ENCODE results near the gene APEX2. TPM values are rescaled to one million over a fixed set of nuclear protein-coding genes. Genes with fewer than 3 reads are reported as not detected.
A peak's percentile ranks its signal among the peaks of the same experiment; 100 is the strongest.

The APEX2 gene
- total and polyA plus RNA-seq, 2 experiments from 2014 or later = 10.0 to 20.1 TPM

DNA sequence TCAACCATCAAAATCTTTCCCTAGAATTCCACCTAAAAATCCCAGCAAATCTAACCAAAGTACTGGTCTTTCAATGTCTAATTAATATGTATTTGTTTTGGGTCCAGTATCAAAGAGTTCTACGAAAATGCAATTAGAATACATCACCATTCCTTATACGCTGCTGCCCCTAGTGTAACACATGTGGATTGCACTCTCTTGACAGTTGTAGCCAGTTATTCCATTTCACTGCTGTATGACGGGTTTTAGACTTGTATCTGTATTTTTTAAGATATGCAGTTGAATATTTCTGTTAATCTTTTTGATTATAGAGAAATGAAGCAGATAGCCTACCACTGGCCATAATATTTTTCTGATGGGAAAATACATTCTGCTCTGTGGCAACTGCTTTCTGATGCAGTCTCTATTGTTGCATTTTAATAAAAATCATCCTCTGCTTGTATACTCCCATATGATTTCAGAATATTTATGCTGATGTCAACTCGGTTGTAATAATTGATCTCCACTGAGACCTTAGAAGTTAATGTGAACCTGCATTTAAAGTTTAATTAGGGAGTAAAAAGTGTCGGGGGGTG, 57.6 kb downstream of the APEX2 start:
- no peaks in the 10 kb centered on the region for H3K4me1 ChIP-seq (ENCODE audit: insufficient read depth)
- H3K27me3 ChIP-seq (ENCODE audit: insufficient read depth) = no peaks in the 10 kb centered on the region
- no peak overlapping the region for H3K4me3 Mint-ChIP-seq
- no peaks in the 10 kb centered on the region for H3K9me2 ChIP-seq (ENCODE audit: insufficient read depth)
- H3K9me3 Mint-ChIP-seq = peaks cover 6% of the 10 kb centered on the region
- H3K4me3 ChIP-seq = no peak overlapping the region
- ATAC-seq (0 out of 3 replicates have a peak, but pooled peaks have one; percentile 29), DNase-seq (ENCODE audit: low spot score) (peak; percentile 44)
- H3K4me1 Mint-ChIP-seq = no peaks in the 10 kb centered on the region
- TF ChIP-seq, protein P1, sequence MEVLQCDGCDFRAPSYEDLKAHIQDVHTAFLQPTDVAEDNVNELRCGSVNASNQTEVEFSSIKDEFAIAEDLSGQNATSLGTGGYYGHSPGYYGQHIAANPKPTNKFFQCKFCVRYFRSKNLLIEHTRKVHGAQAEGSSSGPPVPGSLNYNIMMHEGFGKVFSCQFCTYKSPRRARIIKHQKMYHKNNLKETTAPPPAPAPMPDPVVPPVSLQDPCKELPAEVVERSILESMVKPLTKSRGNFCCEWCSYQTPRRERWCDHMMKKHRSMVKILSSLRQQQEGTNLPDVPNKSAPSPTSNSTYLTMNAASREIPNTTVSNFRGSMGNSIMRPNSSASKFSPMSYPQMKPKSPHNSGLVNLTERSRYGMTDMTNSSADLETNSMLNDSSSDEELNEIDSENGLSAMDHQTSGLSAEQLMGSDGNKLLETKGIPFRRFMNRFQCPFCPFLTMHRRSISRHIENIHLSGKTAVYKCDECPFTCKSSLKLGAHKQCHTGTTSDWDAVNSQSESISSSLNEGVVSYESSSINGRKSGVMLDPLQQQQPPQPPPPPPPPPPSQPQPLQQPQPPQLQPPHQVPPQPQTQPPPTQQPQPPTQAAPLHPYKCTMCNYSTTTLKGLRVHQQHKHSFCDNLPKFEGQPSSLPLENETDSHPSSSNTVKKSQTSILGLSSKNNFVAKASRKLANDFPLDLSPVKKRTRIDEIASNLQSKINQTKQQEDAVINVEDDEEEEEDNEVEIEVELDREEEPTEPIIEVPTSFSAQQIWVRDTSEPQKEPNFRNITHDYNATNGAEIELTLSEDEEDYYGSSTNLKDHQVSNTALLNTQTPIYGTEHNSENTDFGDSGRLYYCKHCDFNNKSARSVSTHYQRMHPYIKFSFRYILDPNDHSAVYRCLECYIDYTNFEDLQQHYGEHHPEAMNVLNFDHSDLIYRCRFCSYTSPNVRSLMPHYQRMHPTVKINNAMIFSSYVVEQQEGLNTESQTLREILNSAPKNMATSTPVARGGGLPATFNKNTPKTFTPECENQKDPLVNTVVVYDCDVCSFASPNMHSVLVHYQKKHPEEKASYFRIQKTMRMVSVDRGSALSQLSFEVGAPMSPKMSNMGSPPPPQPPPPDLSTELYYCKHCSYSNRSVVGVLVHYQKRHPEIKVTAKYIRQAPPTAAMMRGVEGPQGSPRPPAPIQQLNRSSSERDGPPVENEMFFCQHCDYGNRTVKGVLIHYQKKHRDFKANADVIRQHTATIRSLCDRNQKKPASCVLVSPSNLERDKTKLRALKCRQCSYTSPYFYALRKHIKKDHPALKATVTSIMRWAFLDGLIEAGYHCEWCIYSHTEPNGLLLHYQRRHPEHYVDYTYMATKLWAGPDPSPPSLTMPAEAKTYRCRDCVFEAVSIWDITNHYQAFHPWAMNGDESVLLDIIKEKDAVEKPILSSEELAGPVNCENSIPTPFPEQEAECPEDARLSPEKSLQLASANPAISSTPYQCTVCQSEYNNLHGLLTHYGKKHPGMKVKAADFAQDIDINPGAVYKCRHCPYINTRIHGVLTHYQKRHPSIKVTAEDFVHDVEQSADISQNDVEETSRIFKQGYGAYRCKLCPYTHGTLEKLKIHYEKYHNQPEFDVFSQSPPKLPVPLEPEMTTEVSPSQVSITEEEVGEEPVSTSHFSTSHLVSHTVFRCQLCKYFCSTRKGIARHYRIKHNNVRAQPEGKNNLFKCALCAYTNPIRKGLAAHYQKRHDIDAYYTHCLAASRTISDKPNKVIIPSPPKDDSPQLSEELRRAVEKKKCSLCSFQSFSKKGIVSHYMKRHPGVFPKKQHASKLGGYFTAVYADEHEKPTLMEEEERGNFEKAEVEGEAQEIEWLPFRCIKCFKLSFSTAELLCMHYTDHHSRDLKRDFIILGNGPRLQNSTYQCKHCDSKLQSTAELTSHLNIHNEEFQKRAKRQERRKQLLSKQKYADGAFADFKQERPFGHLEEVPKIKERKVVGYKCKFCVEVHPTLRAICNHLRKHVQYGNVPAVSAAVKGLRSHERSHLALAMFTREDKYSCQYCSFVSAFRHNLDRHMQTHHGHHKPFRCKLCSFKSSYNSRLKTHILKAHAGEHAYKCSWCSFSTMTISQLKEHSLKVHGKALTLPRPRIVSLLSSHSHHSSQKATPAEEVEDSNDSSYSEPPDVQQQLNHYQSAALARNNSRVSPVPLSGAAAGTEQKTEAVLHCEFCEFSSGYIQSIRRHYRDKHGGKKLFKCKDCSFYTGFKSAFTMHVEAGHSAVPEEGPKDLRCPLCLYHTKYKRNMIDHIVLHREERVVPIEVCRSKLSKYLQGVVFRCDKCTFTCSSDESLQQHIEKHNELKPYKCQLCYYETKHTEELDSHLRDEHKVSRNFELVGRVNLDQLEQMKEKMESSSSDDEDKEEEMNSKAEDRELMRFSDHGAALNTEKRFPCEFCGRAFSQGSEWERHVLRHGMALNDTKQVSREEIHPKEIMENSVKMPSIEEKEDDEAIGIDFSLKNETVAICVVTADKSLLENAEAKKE (CRISPR knock-in tag; IDR thresholded peaks at IDR 0.05) = no peak
- TF ChIP-seq, protein P2, sequence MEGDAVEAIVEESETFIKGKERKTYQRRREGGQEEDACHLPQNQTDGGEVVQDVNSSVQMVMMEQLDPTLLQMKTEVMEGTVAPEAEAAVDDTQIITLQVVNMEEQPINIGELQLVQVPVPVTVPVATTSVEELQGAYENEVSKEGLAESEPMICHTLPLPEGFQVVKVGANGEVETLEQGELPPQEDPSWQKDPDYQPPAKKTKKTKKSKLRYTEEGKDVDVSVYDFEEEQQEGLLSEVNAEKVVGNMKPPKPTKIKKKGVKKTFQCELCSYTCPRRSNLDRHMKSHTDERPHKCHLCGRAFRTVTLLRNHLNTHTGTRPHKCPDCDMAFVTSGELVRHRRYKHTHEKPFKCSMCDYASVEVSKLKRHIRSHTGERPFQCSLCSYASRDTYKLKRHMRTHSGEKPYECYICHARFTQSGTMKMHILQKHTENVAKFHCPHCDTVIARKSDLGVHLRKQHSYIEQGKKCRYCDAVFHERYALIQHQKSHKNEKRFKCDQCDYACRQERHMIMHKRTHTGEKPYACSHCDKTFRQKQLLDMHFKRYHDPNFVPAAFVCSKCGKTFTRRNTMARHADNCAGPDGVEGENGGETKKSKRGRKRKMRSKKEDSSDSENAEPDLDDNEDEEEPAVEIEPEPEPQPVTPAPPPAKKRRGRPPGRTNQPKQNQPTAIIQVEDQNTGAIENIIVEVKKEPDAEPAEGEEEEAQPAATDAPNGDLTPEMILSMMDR (conservative IDR thresholded peaks at IDR 0.05; ENCODE audit: low read depth in 2 of 2) = peak; percentile 59 to 67
- no peaks in the 10 kb centered on the region for H4K20me1 ChIP-seq (replicated peaks; ENCODE audit: insufficient read depth)
- H3K36me3 Mint-ChIP-seq (ENCODE audit: low read depth) = no peaks in the 10 kb centered on the region
- no peak overlapping the region for H3K27ac Mint-ChIP-seq
- no peaks in the 10 kb centered on the region for H3K36me3 ChIP-seq (ENCODE audit: insufficient read depth)
- no peaks in the 10 kb centered on the region for H3F3A ChIP-seq (replicated peaks; ENCODE audit: low read depth)
- H2AFZ ChIP-seq = no peak overlapping the region
- H3K27ac ChIP-seq (ENCODE audit: low read depth) = no peak overlapping the region
- no peaks in the 10 kb centered on the region for H3K79me2 ChIP-seq (replicated peaks; ENCODE audit: insufficient read depth)
- no peak overlapping the region for H3K4me2 ChIP-seq
- H3K27me3 Mint-ChIP-seq (ENCODE audit: insufficient read depth, low read depth, poor library complexity) = no peaks in the 10 kb centered on the region

Other genes with a start within 250 kb of the APEX2 start
- gene ITIH6, start 202.1 kb upstream of the APEX2 start, total RNA-seq (2014; rRNA removed; shearing (Covaris generic)) = not detected in 2 replicates
- not detected in 2 replicates for gene ITIH6, start 202.1 kb upstream of the APEX2 start, polyA plus RNA-seq (2016; fragmentation: Nextera tagmentation; extraction: Ambion mirVana)
- gene MAGED2, start 192.6 kb upstream of the APEX2 start, total RNA-seq (2014; rRNA removed; shearing (Covaris generic)) = 203 and 236 TPM in 2 replicates
- 90.9 and 96.7 TPM in 2 replicates for gene MAGED2, start 192.6 kb upstream of the APEX2 start, polyA plus RNA-seq (2016; fragmentation: Nextera tagmentation; extraction: Ambion mirVana)
- 52.2 and 53.4 TPM in 2 replicates for gene TRO, start 79.5 kb upstream of the APEX2 start, total RNA-seq (2014; rRNA removed; shearing (Covaris generic))
- 32.6 and 36.8 TPM in 2 replicates for gene TRO, start 79.5 kb upstream of the APEX2 start, polyA plus RNA-seq (2016; fragmentation: Nextera tagmentation; extraction: Ambion mirVana)
- not detected in 2 replicates for gene PFKFB1, start 6.2 kb upstream of the APEX2 start, total RNA-seq (2014; rRNA removed; shearing (Covaris generic))
- not detected in 2 replicates for gene PFKFB1, start 6.2 kb upstream of the APEX2 start, polyA plus RNA-seq (2016; fragmentation: Nextera tagmentation; extraction: Ambion mirVana)
- 0.50 TPM in 1 of 2 replicates, not detected in the other for gene ALAS2, start 30.6 kb downstream of the APEX2 start, total RNA-seq (2014; rRNA removed; shearing (Covaris generic))
- gene ALAS2, start 30.6 kb downstream of the APEX2 start, polyA plus RNA-seq (2016; fragmentation: Nextera tagmentation; extraction: Ambion mirVana) = 0.23 TPM in 1 of 2 replicates, not detected in the other
- gene PAGE2B, start 74.7 kb downstream of the APEX2 start, total RNA-seq (2014; rRNA removed; shearing (Covaris generic)) = not detected in 2 replicates
- not detected in 2 replicates for gene PAGE2B, start 74.7 kb downstream of the APEX2 start, polyA plus RNA-seq (2016; fragmentation: Nextera tagmentation; extraction: Ambion mirVana)
- not detected in 2 replicates for gene PAGE2, start 88.7 kb downstream of the APEX2 start, total RNA-seq (2014; rRNA removed; shearing (Covaris generic))
- not detected in 2 replicates for gene PAGE2, start 88.7 kb downstream of the APEX2 start, polyA plus RNA-seq (2016; fragmentation: Nextera tagmentation; extraction: Ambion mirVana)
- not detected in 2 replicates for gene PAGE5, start 220.0 kb downstream of the APEX2 start, total RNA-seq (2014; rRNA removed; shearing (Covaris generic))
- gene PAGE5, start 220.0 kb downstream of the APEX2 start, polyA plus RNA-seq (2016; fragmentation: Nextera tagmentation; extraction: Ambion mirVana) = not detected in 2 replicates

All from GM23338 (cell line).